ENCODE results near the gene POLQ.

The POLQ gene

DNA sequence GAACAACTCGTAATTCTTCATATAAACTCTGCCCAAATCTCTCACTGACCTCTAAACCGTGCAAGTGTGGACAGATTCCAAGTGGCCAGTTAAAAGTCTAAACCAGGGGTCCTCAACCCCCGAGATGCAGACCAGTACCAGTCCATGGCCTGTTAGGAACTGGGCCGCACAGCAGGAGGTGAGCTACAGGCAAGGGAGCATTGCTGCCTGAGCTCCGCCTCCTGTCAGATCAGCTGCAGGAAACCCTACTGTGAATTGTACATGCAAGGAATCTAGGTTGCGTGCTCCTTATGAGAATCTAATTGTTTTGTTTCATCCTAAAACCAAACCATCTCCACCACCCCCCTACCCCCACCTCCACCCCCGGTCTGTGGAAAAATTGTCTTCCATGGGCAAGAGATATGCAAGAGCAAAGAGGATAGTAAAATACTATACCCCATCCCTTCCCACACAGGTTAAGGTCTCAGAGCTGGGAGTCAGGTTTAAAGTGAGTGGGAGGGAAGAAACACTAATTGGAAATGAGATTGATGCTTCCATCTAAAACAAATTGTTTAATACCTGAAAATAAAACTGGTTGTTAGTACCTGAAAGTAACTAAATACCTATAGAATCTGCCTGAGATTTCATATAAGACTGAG is 54.0 kb downstream of the POLQ start:
- TF ChIP-seq, protein P1, sequence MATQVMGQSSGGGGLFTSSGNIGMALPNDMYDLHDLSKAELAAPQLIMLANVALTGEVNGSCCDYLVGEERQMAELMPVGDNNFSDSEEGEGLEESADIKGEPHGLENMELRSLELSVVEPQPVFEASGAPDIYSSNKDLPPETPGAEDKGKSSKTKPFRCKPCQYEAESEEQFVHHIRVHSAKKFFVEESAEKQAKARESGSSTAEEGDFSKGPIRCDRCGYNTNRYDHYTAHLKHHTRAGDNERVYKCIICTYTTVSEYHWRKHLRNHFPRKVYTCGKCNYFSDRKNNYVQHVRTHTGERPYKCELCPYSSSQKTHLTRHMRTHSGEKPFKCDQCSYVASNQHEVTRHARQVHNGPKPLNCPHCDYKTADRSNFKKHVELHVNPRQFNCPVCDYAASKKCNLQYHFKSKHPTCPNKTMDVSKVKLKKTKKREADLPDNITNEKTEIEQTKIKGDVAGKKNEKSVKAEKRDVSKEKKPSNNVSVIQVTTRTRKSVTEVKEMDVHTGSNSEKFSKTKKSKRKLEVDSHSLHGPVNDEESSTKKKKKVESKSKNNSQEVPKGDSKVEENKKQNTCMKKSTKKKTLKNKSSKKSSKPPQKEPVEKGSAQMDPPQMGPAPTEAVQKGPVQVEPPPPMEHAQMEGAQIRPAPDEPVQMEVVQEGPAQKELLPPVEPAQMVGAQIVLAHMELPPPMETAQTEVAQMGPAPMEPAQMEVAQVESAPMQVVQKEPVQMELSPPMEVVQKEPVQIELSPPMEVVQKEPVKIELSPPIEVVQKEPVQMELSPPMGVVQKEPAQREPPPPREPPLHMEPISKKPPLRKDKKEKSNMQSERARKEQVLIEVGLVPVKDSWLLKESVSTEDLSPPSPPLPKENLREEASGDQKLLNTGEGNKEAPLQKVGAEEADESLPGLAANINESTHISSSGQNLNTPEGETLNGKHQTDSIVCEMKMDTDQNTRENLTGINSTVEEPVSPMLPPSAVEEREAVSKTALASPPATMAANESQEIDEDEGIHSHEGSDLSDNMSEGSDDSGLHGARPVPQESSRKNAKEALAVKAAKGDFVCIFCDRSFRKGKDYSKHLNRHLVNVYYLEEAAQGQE (IDR thresholded peaks at IDR 0.05; ENCODE audit: insufficient read depth in 1 of 2, low read depth in 2 of 2, low read length in 2 of 2), result no peak
- TF ChIP-seq SIN3A (IDR thresholded peaks at IDR 0.05; ENCODE audit: borderline replicate concordance, insufficient read depth, low read length) (no peak), FOXP2 (optimal IDR thresholded peaks at IDR 0.05; ENCODE audit: borderline replicate concordance, extremely low read depth, extremely low read length, insufficient read depth) (no peak), POLR2AphosphoS5 (IDR thresholded peaks at IDR 0.05; ENCODE audit: low read depth, low read length) (no peak), TAF1 (IDR thresholded peaks at IDR 0.05; ENCODE audit: borderline replicate concordance, insufficient read depth, low read length) (no peak)

DNA sequence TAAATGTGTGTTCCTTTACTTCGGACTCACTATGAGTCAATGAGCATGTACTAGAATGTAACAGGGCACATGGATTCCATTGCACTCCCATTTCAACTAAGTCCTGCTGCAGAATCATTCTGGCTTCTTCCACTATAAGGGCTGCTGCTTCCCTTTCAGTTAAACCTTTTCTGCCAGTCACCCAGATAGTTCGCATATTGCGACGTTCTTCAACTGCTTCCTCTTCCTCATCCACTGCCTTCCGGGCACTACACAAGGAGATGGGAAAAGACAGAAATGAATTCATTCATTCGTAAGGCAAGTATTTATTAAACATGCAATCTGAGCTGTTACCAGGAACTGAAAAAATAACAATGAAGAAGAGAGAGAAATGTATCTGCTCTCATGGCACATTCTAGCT is 55.6 kb downstream of the POLQ start:
- TF ChIP-seq SIN3A (IDR thresholded peaks at IDR 0.05; ENCODE audit: borderline replicate concordance, insufficient read depth, low read length) (no peak), TAF1 (IDR thresholded peaks at IDR 0.05; ENCODE audit: borderline replicate concordance, insufficient read depth, low read length) (no peak), FOXP2 (optimal IDR thresholded peaks at IDR 0.05; ENCODE audit: borderline replicate concordance, extremely low read depth, extremely low read length, insufficient read depth) (no peak), POLR2AphosphoS5 (IDR thresholded peaks at IDR 0.05; ENCODE audit: low read depth, low read length) (no peak)
- TF ChIP-seq, protein P1 (IDR thresholded peaks at IDR 0.05; ENCODE audit: insufficient read depth in 1 of 2, low read depth in 2 of 2, low read length in 2 of 2), result no peak

DNA sequence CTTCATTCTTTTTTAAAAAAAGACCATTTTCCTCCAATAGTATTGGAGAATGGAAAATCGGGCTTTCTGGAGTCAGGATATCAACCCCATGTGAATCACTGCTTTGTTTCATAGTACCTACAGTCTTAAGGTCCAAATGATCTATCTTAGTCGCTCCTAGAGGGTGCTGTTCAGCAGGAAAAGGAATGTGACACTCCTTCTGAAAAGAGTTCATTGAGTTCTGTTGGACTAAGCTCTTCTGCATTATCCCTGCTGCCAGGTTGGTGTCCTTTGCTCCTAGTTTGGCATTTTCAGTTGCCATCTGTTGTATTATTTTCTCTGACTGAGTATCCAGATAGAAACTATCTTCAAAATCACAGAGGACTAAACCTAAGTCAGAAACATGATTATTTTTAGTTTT is 57.2 kb downstream of the POLQ start:
- TF ChIP-seq FOXP2 (optimal IDR thresholded peaks at IDR 0.05; ENCODE audit: borderline replicate concordance, extremely low read depth, extremely low read length, insufficient read depth), result no peak
- no peak for TF ChIP-seq POLR2AphosphoS5 (IDR thresholded peaks at IDR 0.05; ENCODE audit: low read depth, low read length)
- TF ChIP-seq TAF1 (IDR thresholded peaks at IDR 0.05; ENCODE audit: borderline replicate concordance, insufficient read depth, low read length), result no peak
- TF ChIP-seq SIN3A (IDR thresholded peaks at IDR 0.05; ENCODE audit: borderline replicate concordance, insufficient read depth, low read length), result no peak
- TF ChIP-seq, protein P1 (IDR thresholded peaks at IDR 0.05; ENCODE audit: insufficient read depth in 1 of 2, low read depth in 2 of 2, low read length in 2 of 2), result no peak

DNA sequence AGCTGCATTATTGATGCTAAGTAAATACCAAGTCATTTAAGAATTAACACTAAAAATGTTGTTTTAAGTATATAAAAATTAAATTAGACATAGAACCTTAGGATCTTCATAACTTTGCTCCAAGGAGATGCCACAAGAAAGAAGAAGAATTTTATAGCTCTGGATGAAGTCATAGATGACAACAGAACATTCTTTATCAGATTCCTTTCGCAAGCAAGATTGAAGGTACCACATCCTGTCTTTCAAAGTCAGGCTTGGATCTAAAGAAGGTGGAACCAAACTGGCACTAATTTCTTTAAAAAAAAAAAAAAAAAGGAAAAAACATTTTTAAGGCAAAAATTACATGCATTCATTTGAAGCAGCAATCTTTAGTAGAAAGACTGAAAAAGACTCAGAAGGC is 62.5 kb downstream of the POLQ start:
- TF ChIP-seq, protein P1 (IDR thresholded peaks at IDR 0.05; ENCODE audit: insufficient read depth in 1 of 2, low read depth in 2 of 2, low read length in 2 of 2), result no peak
- TF ChIP-seq POLR2AphosphoS5 (IDR thresholded peaks at IDR 0.05; ENCODE audit: low read depth, low read length) (no peak), FOXP2 (optimal IDR thresholded peaks at IDR 0.05; ENCODE audit: borderline replicate concordance, extremely low read depth, extremely low read length, insufficient read depth) (no peak), SIN3A (IDR thresholded peaks at IDR 0.05; ENCODE audit: borderline replicate concordance, insufficient read depth, low read length) (no peak)
